Mesenteric fat pad (tissue), 1 donor: ENCODE measurements around the gene LMAN1L. TPM values are rescaled to one million over a fixed set of nuclear protein-coding genes. Genes with fewer than 3 reads are reported as not detected.

Experiments used
- microRNA-seq: library from miRNA; unstranded; fragments of <30 nt; microRNA quantifications from one replicate; pipeline ENCODE4 v1.2.0, GENCODE V29; 2020; ENCODE audit warnings: borderline number of aligned reads
- total RNA-seq: library from RNA; stranded (reverse); fragmentation: NEBNext Ultra II Directional; extraction: Animal tissue kit (Norgen Biotek cat#: 25700); gene quantifications from one replicate; pipeline ENCODE4 v1.2.1, GENCODE V29; 2021
- donor health status: DM: yes; HTN: yes; CAD: no.

Gene LMAN1L
- total RNA-seq, 1 donor from 2014 or later = not detected

Small RNAs within 50 kb of the gene (microRNA-seq; reads per million reads assigned to microRNA genes)
- gene MIR4513 (not detected), gene MIR6882 (not detected)

Other genes with a start within 250 kb of the LMAN1L start
- gene CLK3, start 197.0 kb upstream of the LMAN1L start, total RNA-seq = 51.4 TPM
- gene EDC3, start 116.8 kb upstream of the LMAN1L start, total RNA-seq = 27.2 TPM
- gene CYP1A1, start 87.3 kb upstream of the LMAN1L start, total RNA-seq = 65.0 TPM
- not detected for gene CYP1A2, start 64.0 kb upstream of the LMAN1L start, total RNA-seq
- 46.9 TPM for gene CSK, start 30.8 kb upstream of the LMAN1L start, total RNA-seq
- not detected for gene CPLX3, start 13.8 kb downstream of the LMAN1L start, total RNA-seq
- 31.5 TPM for gene ULK3, start 30.3 kb downstream of the LMAN1L start, total RNA-seq
- gene SCAMP2, start 60.5 kb downstream of the LMAN1L start, total RNA-seq = 108 TPM
- gene MPI, start 77.2 kb downstream of the LMAN1L start, total RNA-seq = 32.2 TPM
- gene FAM219B, start 94.0 kb downstream of the LMAN1L start, total RNA-seq = 91.4 TPM
- gene COX5A, start 125.2 kb downstream of the LMAN1L start, total RNA-seq = 175 TPM
- gene RPP25, start 143.9 kb downstream of the LMAN1L start, total RNA-seq = 10.7 TPM
- gene SCAMP5, start 182.7 kb downstream of the LMAN1L start, total RNA-seq = 1.7 TPM
- gene PPCDC, start 210.8 kb downstream of the LMAN1L start, total RNA-seq = 11.5 TPM